HG02840 (cell line): Measurements from ENCODE around the gene LIF.

ENCODE experiments used
- ATAC-seq: cut with Tn5 transposase; IDR thresholded peaks from one replicate; pipeline ENCODE4 v1.9.1; 2021; ENCODE audit warnings: mild to moderate bottlenecking, moderate library complexity, moderate number of reproducible peaks; ENCODE audit not compliant: unreplicated experiment, low FRiP score

The LIF gene

DNA sequence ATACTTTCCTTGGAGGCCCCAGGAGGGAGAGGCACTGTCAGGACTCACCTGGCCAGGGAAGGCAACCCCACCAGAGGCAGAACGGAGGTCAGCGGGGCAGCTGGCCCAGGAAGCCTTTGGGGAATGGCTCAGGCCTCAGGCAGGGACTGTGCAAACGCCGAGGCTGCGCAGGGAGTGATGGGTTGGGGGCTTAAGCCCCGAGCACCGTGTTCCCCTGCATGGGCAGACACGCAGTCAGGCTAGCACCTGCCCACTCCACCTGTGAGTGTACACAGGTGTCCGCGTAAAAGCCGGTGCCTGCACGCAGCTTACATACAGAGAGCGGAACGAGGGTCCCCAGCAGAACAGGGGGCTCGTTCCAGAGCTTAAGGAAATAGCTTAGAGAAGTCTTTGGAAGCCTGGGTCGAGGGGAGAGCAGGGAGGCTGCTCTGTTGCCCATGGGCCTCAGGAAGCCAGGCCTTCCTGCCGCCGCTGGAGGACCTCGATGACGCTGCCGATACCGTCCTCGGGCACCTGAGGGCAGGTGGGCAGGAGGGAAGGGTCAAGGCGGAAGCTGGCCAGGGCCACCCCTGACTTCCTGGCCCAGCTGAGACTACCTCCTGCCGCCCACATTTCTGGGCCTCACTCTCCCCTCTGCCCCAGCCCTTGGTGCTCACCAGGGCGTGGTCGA is 38.8 kb upstream of the LIF start:
- no peak for ATAC-seq

- ATAC-seq: no peak
Measured at GRCh38 chr22:30284666-30285065, 38.1 kb upstream of the LIF start.

GRCh38 chr22:30284172-30284571 is 37.6 kb upstream of the LIF start:
- ATAC-seq: no peak

DNA sequence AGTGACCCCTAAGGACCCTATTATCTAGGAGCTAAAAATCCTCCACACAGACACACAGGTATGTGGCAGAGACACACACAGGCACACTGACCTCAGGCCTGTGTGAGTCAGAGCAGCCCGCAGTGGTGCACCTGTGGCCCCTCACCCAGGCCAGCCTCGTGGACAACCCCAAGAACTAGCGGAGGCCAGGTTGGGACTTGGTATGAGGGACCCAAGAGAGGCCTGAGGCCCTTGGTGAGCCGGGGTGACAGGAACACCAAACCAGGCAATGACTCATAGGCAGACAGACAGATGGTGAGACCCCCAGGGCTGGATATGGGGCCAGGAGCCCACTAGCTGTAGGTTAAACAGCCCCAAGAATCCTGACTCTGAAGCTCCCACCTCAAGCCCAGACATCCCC is 36.8 kb upstream of the LIF start:
- ATAC-seq: no peak

GRCh38 chr22:30282616-30283046 is 36.1 kb upstream of the LIF start:
- no peak for ATAC-seq

DNA sequence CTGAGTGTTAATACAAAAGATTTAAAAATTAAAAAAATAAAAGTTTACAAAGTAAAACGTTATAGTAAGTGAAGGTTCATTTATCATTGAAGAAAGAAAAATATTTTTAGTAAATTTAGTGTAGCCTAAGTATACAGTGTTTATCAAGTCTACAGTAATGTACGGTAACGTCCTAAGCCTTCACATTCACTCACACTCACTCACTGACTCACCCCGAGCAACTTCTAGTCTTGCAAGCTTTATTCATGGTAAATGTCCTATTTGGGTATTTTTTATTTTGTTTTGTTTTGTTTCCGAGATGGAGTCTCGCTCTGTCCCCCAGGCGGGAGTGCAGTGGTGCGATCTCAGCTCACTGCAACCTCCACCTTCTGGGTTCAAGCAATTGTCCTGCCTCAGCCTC is 33.9 kb upstream of the LIF start:
- ATAC-seq: no peak

- no peak for ATAC-seq
Measured at GRCh38 chr22:30279932-30280331, 33.4 kb upstream of the LIF start.

GRCh38 chr22:30279046-30279788 is 32.7 kb upstream of the LIF start:
- ATAC-seq: no peak

DNA sequence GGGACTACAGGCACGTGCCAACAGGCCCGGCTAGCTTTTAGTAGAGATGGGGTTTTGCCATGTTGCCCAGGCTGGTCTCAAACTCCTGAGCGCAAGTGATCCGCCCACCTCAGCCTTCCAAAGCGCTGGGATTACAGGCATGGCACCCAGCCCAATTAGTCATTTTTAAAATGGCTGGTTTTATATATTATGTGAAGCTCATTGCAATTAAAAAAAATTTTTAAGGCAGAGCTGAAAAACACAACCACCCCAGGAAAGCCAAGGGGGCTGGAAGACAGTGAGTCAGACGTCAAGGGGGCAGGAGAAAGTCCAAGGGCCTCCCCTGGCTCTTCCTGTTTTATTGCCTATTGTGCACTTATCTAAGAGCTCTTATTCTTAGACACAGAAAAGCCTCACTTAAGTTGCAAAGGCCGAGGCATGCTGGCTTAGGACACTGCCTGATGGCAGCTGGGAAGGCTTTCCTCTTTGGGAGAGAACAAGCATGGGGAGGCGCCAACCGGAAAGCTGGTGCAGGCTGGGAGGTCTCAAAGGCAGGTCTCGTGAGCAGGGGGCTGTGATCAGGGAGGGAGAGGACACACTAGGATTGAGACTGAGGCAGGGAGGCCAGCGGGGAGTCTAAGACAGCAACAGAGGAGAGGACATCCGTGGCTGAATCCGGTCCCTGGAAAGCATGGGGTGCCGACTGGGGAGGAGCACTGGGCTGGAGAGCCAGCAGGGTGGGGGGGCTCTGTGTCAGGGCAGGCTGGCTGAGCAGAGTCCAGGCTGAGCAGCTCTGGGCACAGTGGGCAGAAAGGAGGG is 31.2 kb upstream of the LIF start:
- no peak for ATAC-seq

- ATAC-seq: no peak
Measured at GRCh38 chr22:30276039-30276438, 29.5 kb upstream of the LIF start.

- no peak for ATAC-seq
Measured at GRCh38 chr22:30275625-30276024, 29.1 kb upstream of the LIF start.

- no peak for ATAC-seq
Measured at GRCh38 chr22:30274437-30274812, 27.9 kb upstream of the LIF start.

GRCh38 chr22:30273711-30274436 is 27.3 kb upstream of the LIF start:
- no peak for ATAC-seq

GRCh38 chr22:30272781-30273601 is 26.4 kb upstream of the LIF start:
- no peak for ATAC-seq

- ATAC-seq: no peak
Measured at GRCh38 chr22:30270832-30271231, 24.3 kb upstream of the LIF start.

- ATAC-seq: no peak
Measured at GRCh38 chr22:30268331-30268730, 21.8 kb upstream of the LIF start.

DNA sequence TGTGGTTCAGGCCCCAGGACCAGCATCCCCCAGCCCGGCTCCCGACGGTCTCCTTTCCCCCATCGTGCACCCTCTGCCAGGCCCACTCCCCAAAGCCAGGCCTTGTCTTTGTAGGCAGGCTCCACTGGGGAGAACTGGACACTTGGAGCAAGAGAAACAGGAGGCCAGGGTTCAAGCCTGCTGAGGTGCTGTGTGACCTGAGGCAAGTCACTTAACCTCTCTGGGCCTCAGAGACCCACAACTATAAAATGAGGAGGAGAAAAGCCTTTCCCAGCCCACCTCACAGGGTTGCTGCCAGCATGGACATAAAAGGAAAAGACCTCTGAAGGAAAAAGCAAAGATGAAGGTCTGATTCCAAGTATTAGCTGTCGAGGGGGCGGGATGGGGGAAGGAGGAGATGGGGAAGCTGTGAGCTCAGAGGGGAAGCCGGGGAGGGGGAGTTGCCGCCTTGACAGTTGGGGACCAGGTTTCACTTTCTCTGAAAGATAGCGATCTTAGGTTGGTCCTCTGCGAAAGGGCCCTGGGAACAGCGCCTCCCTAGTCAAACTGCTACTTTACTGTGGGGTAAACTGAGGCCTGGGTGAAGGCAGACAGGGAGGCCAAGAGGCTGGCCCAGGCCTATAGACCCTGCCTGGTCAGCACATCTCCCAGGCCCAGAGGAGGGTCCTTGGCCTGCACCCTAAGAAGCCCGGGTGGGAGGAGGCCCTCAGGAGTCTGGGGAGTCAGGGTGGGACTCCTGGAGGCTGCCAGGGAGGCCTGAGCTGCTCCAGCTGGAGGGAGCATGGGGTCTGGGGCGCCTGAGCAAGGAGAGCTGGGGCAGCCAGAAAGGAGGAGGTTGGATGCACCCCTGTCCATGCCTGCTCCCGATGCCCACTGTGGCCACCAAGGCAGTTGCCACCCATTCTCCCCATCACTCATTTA is 21.1 kb upstream of the LIF start:
- no peak for ATAC-seq

GRCh38 chr22:30266445-30267381 is 20.2 kb upstream of the LIF start, which contains the start of gene OSM:
OSM (minus strand) TSS chr22:30266851; CDS start chr22:30266799, 52 bp downstream.
- ATAC-seq: no peak
